GM18499 (cell line): ENCODE data around the gene BLOC1S6.

Experiments used
- ATAC-seq: cut with Tn5 transposase; IDR thresholded peaks from one replicate; pipeline ENCODE4 v1.9.1; 2021; ENCODE audit warnings: moderate number of reproducible peaks; ENCODE audit not compliant: insufficient read depth, unreplicated experiment

Gene BLOC1S6, protein sequence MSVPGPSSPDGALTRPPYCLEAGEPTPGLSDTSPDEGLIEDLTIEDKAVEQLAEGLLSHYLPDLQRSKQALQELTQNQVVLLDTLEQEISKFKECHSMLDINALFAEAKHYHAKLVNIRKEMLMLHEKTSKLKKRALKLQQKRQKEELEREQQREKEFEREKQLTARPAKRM

DNA sequence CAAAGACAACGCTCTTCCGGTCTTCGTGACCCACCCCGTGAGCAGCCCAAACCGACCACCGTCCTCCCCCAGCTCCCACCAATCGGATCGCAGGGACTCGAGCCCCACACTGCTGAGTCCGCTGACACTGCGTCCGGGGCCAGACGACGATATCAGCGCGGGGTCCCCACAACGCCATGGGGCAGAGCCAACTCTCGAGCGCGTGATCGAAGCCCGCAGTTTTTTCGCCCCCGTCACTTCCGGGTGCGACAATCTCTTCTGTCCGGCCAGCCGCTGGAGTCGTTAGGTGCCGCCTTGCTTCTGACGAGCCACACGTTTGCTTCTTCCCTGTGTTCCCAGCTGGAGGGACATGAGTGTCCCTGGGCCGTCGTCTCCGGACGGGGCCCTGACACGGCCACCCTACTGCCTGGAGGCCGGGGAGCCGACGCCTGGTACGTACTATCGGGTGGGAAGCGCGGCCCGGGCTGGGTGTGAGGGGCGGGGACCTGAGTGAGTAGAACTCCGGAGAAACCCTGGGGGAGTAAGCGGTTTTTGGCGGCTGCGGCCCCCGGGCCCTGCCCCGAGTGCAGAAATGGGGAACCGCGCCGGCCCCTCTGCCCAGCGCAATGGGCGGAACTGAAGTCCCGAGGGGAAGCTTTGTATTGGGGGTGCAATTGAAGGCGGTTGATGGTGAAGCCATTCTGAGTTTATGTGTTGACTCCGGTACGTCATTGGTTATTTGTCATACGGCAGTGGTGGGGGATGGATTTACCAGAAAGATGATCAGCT is at the start of gene BLOC1S6:
Gene BLOC1S6 (plus strand): TSS at position 285 of the 768 bp plus-strand sequence. CDS start 65 bp downstream, at position 350.
- ATAC-seq: peak; percentile 60

DNA sequence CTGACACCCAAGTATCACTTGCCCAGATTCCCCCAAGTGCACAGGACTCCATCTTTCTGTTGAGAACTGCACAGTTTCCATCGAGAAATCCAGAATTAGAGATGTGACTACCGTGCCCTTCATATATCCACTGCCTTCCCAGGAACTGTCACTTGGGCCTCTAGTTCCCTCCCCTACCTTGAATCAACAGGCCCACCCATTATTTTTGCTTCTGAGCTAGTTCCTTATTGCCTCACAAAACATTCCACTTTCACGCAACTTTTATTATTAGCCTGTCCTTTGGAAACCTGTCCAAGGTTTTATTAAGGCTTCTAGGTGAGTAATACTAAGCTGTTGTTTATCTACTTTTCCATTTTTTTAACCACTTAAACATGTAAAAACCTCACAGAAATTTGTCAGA is 47.5 kb upstream of the BLOC1S6 start:
- ATAC-seq: no peak

DNA sequence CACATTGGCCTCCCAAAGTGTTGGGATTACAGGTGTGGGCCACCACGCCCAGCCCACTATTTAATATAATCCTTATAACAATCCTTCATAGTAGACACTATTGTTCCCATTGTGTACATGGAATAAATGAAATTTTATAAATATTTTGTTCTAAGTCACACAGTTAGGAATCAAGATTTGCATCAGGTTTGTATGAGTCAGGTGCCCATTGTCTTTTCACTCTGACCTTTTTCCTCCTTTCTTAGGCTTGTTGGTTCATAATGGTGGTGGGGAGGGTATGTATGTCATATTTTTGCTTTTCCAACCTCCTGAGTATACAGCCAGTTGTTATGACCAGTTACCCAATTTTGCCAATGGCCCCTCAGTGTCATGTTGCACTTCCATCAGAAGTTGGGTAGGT is 46.6 kb upstream of the BLOC1S6 start:
- ATAC-seq: no peak

DNA sequence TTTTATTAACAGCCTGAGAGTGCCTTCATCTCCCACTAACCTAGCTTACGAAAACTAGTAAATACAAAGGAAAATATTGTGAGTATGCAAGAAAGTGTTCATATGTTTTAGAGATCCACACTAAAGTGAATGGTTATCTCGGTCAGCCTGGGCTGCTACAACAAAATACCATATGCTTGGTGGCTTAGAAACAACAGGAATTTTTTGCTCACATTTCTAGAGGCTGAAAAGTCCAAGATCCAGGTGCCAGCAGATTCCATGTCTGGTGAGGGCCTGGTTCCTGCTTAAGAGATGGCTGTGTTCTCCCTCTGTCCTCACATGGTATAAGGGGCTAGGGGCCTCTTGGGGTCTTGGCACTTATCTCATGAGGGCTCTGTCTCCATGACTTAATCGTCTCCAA is 44.1 kb upstream of the BLOC1S6 start:
- ATAC-seq: no peak

DNA sequence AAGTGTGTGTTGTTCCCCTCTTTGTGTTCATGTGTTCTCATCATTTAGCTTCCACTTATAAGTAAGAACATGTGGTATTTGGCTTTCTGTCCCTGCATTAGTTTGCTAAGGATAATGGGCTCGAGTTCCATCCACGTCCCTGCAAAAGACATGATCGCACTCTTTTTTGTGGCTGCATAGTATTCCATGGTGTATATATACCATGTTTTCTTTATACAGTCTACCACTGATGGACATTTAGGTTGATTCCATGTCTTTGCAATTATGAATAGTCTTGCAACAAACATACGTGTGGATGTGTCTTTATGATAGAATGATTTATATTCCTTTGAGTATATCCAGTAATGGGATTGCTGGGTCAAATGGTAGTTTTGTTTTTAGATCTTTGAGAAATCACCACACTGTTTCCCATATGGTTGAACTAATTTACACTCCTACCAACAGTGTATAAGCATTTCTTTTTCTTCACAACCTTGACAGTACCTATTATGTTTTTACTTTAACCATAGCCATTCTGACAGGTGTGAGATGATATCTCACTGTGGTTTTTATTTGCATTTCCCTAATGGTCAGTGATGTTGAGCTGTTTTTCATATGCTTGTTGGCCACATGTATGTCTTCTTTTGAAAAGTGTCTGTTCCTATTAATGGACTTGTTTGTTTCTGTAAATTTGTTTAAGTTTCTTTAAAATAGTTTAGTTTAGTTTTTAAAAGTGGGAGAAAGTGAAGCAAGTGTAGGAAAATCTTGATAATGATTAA is 42.7 kb upstream of the BLOC1S6 start:
- no peak for ATAC-seq

DNA sequence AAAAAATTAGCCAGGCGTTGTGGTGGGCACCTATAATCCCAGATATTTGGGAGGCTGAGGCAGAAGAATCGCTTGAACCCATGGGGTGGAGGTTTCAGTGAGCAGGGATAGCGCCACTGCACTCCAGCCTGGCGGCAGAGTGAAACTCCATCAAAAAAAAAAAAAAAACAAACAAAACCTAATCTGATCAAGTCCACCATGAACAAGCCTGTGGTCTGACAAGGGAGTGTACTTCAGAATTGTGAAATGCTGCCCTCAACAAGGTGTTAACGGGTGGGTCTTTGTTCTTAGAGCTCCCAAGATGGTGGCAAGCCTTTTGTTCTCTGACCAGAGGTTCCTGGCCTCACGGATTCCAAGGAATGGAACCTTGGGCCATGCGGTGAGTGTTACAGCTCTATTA is 40.4 kb upstream of the BLOC1S6 start:
- no peak for ATAC-seq

DNA sequence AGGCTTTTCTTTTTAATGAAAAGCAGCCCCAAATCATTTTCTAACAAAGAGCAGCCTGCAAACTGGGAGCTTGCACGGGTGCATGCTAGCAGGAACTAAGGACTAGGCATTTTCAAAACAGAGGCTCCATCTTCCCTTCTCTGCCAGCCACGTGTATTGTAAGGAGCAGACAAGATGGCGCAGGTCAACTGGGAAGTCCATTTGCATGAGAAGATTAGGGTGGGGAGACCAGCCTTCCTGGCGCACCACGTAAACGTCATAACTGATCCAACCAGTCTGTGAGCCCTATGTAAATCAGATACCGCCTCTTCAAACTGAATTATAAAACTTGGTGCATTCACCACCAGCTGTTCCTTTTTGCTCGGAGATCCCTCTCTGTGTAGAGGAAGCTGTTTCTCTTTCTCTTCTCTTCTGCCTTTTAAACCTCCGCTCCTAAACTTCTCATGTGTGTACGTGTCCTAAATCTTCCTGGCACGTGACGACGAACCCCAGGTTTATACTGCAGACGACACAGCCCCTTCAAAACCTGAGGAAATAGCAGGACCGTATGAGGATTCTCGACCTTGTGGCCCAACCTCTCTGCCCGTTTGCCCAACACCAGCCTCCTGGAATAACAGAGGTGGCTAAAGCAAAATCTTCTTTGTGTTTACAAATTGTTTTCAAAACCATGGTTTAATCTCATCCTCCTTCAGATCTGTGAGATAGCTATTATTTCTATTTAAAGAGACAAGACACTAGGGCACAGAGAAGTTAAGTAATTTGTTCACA is 38.2 kb upstream of the BLOC1S6 start:
- no peak for ATAC-seq

DNA sequence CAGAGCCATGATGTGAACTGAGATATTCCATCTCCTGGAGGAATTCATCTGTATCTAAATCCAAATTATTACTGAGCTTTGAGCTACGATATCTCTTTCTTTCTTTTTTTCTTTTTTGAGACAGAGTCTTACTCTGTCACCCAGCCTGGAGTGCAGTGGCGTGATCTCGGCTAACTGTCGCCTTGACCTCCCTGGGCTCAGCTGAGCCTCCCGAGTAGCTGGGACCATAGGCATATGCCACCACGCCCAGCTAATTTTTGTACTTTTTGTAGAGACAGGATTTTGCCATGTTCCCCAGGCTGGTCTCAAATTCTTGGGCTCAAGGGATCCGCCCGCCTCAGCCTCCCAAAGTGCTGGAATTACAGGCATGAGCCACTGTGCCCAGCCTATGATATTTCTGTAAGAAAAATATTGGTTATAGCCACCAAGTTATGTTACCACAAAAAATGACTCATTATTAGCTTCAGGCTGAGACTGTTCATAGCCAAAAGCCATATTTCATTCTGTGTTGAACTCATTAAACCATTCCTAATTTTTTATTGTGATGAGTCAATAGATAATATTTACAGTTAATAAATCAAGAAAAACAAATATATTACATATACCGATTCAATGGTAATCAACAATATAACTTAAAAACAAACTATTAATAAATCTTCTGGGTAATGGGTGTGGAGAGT is 37.5 kb upstream of the BLOC1S6 start:
- no peak for ATAC-seq

DNA sequence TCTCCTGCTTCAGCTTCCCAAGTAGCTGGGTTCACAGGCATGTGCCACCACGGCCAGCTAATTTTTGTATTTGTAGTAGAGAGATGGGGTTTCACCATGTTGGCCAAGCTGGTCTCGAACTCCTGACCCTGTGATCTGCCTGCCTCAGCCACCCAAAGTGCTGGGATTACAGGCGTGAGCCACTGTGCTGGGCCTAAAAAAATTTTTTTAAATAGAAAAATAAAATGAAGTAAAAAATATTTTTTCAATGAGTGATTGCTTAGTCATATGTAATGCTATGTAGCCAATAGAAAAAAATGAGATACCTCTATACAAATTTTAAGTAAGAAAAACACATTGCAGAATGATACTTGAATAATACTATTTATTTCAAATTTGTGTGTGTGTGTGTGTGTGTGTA is 36.7 kb upstream of the BLOC1S6 start:
- ATAC-seq: no peak

DNA sequence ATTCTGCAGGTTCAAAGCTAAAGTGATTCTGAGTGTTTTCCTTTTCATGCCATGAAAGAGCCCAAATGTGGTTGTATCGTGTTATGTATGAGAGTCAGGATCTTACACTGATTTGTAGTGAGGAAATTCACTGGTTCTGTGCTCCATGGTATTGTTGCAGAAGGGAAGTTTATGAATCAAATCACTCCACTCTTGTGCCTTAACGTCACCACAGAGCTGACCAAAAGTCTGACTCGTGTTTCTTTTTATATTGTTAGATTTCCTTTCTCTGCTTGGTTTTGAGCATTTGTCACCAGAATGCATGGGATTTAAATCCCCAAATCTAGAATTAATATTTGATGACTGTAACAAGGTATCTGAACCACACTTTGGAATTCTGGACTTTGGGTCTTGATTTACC is 35.5 kb upstream of the BLOC1S6 start:
- no peak for ATAC-seq

DNA sequence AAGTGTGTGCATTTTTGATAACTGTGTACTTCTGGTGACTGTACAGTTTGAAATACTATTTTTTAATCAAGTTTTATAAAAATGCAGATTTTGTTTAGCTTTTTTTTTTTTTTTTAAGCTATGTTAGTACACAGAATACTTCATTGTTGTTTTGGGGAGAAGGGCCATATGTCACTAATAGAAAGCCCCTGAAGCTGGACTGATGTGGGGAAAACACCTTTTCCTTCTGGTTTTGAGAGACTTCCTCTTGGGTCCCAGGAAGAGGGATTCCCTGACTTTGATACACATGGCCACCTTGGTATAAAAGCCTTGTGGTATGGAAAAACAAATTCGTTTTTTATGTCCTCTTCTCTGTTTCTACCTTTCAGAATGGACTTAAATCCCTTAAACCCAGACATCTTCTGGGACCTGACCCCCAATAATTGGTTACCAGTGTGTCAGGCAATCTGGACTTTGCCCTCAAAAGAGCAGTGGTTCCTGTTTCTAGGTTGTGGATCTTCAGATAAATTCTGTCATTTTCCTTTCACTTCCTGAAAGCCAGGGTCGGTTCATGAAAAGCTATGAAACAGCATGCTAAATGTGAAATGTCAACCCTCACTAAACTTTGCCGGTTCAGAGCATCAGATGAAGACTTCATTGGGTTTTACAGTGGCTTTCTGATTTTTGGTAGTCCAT is 31.1 kb upstream of the BLOC1S6 start:
- ATAC-seq: no peak

DNA sequence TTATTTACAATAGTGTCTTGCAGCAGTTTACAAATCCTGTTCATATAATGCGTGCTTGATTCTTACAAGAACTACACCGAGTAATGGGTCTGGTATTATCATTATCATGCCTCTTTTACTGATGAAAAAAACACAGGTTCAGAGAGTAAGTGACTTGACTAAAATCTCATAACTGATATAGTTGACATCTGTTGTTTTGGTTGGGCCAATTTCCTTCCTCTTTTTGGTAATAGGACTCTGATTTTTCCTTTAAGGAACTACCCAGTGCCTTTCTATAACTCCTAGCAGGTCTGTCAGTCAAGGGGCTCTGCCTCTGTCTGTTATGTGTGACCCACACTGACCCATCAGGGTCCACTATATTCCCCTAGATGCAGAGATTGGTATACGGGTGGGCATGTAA is 14.6 kb upstream of the BLOC1S6 start:
- ATAC-seq: no peak

DNA sequence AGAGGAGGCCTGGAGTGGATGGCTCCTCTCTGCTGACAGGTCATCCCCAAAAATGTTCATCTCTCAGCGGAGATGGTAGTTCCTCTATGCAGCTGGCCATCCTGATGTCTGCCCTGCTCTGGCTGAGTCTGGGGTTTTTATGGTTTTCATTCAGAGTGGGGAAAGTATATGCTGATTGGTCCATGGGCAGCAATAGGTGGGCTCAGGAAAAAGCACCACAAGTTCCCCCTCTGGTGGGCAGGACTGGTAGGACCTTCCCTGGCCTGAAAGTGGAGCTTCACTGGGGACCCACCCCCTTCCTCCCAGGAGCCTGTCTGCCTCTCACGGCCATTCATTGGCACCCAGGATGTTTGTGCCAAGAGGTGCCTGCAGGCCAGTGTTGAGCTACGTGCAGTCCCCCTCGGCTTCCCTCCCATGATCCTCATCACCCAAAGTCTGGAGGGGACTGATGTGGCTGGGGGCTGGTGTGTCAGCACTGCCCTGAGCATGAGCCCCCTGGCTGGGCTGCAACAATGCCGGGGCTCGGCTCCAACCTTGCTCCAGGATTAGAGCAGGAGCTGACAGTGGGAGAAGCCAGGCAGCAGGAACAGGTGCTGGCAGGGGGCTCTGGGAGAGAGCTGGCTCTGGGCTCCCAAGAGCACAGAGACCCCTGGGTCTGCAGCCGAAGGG is 13.1 kb upstream of the BLOC1S6 start:
- no peak for ATAC-seq

DNA sequence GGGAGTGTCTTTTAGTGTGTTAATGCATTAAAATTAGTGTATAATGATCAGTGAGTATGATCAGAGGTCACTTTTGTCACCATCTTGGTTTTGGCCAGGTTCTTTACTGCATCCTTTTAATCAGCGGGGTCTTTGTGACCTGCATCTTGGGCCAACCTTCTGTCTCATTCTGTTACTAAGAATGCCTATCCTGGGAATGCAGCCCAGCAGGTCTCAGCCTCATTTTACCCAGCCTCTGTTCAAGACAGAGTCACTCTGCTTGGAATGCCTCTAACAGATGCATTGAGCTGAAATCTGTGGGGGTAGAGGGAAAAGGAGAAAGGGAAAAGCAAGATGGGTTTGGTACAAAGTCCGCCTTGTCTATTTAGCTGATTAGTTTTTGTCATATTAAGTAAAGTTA is 5.3 kb upstream of the BLOC1S6 start:
- ATAC-seq: no peak

DNA sequence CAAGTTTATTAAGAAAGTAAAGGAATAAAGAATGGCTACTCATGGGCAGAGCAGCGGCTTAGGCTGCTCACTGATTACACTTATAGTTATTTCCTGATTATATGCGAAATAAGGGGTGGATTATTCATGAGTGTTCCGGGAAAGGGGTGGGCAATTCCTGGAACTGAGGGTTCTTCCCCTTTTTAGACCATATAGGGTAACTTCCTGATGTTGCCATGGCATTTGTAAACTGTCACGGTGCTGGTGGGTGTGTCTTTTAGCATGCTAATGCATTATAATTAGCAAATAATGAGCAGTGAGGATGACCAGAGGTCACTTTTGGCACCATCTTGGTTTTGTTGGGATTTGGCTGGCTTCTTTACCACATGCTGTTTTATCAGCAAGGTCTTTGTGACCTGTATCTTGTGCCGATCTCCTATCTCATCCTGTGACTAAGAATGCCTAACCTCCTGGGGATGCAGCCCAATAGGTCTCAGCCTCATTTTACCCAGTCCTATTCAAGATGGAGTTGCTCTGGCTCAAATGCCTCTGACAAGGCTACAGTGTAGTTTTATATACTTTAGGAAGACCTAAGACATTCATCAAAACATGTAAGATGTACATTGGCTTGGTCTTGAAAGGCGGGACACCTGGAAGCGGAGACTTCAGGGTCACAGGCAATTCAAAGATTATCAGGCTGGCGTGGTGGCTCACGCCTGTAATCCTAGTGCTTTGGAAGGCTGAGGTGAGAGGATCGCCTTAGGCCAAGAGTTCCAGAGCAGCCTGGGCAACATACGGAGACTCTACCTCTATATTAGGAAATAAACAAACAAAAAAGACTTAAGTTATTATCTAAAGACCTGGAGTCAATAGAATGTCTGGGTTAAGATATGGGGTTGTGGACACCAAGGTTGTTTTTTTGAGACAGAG is 3.2 kb upstream of the BLOC1S6 start:
- no peak for ATAC-seq

DNA sequence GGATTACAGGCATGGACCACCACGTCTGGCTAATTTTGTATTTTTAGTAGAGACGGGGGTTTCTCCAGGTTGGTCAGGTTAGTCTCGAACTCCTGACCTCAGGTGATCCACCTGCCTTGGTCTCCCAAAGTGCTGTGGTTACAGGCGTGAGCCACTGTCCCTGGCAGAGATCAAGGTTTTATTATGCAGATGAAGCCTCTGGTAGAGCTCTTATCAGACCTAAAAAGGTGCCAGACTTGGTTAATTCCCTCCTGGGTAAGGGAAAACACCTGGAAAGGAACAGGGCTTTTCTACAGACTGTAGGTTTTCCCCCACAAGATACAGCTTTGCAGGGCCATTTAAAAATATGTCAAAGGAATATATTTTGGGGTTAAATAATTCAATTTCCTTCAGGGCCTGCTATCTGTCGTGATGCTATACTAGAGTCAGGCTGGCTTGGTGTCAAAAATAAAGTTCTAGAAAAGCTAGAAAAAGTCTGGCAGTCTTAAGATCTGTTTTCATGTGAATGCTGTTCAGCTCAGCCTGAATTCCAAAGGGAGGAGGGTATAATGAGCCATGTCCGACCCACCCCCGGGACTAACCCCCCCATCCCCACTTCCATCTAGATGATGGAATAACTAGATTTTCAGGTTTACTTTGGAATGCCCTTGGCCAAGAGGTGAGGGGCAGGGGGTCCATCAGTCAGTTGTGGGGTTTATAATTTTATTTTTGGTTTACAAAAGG is 1.9 kb upstream of the BLOC1S6 start:
- no peak for ATAC-seq

DNA sequence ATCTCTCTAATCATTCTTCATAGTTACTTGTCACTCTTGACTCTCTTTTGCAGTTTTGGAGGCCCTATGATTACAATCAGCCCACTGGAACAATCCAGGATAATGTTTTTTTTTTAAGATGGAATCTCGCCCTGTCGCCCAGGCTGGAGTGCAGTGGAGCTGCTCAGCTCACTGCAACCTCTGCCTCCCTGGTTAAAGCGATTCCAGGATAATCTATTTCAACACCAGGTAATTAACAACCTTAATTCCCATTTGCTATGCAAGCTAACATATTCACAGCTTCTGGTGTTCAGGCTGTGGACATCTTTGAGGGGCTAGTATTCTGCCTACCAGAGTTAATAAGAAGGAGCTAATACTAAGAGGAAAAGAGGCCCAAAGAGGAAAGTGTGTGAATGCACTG is 1.1 kb upstream of the BLOC1S6 start:
- no peak for ATAC-seq
